GM12801 (cell line): ENCODE data around the gene TECRL.

Experiments used
- TF ChIP-seq, protein P1 (sequence below): IDR thresholded peaks from one replicate; pipeline ENCODE4 v1.5.1; 2011; ENCODE audit warnings: control low read depth; ENCODE audit not compliant: insufficient read length; ENCODE audit errors: extremely low read depth

Gene TECRL

DNA sequence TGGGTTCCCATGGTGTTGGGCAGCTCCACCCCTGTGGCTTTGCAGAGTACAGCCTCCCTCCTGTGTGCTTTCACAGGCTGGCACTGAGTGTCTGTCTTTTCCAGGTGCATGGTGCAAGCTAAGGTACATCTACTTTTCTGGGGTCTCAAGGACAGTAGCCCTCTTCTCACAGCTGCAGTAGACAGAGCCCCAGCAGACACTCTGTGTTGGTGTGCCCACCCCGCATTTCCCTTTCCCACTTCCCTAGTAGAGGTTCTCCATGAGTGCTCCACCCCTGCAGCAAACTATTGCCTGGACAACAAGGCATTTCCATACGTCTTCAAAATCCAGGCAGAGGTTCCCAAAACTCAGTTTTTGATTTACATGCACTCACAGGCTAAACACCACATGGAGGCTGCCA lies 143.0 kb downstream of the TECRL start:
- TF ChIP-seq, protein P1, sequence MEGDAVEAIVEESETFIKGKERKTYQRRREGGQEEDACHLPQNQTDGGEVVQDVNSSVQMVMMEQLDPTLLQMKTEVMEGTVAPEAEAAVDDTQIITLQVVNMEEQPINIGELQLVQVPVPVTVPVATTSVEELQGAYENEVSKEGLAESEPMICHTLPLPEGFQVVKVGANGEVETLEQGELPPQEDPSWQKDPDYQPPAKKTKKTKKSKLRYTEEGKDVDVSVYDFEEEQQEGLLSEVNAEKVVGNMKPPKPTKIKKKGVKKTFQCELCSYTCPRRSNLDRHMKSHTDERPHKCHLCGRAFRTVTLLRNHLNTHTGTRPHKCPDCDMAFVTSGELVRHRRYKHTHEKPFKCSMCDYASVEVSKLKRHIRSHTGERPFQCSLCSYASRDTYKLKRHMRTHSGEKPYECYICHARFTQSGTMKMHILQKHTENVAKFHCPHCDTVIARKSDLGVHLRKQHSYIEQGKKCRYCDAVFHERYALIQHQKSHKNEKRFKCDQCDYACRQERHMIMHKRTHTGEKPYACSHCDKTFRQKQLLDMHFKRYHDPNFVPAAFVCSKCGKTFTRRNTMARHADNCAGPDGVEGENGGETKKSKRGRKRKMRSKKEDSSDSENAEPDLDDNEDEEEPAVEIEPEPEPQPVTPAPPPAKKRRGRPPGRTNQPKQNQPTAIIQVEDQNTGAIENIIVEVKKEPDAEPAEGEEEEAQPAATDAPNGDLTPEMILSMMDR: no peak

DNA sequence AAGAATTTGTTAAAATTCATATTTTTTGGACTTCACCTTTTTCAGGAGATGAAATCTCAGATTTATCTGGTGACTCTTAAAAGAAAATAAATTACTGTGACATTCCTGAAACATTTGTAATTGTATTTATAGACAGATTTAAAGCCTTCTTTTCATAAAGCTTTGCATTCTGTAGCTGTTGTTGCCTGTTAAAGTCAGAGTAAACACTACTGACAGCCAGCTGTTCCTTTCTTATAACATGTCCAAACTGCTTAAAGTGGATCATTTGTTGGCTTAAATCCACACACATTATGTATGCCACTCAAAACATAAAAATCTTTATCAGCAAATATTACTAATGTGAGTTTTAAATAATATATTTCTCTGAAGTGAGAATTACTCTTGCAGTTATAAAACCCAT lies 157.5 kb downstream of the TECRL start:
- TF ChIP-seq, protein P1: no peak

DNA sequence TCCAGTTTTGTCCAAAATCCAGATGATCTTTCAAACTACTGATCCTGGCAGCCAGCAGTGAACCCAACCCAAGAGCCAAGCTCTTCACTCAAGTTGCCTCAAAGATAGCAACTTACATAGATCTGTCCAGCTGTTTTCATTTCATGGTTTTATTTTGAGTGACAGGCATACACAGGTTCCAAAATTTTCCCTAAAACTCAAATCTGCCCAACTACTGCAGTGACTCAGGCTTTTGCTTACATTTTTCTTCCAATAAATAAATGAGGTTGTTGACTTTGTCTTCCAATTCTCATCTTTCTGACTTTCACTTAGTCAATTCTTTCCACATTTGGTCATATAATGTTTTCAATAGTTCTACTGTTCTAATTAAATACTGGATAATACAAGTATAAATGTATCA lies 158.8 kb downstream of the TECRL start:
- TF ChIP-seq, protein P1: no peak

DNA sequence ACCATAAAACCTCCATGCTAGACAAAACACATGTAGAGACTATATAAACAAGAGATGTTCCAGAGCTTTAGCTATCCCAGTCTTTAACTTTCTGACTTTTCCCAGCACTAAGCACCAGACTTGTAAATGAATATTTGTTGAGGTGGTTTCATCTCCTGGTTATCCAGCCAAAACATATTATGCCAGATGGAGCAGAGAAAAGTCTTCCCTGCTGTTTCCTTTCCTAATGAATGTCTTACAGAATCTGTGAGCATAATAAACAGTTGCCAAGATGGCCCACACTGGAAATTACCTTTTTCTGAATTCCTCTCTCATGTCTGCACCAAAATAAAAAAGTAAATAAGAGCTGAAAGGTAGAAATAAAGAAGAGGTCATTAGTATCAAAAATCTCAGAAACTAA lies 159.2 kb downstream of the TECRL start:
- TF ChIP-seq, protein P1: no peak

DNA sequence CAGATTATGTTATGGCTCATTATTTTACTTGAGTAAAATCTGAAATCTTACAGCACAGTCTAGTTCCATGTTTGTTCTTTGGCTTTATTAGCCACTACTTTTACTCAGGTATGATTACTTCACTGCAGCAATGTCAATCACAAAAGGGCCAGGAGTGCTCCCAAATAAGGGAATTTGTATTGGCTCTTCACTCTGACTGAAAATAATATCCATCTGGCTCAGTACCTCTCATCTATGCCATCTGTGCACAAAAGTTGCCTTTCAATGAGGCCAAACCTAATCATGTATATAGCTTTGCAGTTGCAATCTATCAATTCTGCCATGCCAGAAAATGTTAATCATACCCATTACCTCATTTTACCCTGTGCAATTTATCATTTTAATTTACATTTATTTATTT lies 161.1 kb downstream of the TECRL start:
- TF ChIP-seq, protein P1: no peak

DNA sequence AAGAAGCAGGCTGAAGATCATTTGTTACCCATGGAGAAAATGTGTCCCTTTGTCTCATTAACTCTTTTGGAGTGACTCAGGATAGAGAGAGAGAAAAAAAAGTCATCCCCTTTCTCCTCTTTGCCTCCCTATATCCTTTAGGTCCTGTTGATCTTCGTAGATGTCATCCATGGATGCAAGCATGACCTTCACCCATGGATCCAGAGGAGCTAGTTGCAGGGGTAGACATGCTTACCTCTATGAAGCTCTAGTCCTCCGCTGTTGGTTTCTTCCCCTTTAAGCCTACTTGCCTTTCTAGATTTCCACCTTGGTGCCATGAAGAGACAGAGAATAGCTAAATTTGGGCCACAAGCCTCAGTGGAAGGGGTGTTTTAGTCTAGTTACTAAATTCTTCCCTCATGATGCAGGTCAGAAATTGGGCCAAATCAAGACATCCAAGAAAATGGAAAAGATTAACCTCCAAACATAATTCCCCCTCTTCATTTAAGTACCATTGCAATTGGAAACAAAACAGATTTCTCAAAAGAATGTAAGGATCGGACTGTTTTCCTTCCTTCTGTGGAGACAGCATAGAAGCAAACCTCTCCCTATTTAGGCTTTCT lies 178.4 kb downstream of the TECRL start:
- TF ChIP-seq, protein P1: no peak
